Body of pancreas (tissue), 4 donors: ENCODE measurements around the gene TPRA1. TPM values are rescaled to one million over a fixed set of nuclear protein-coding genes. Genes with fewer than 3 reads are reported as not detected.

ENCODE experiments used
- ATAC-seq: fragments of 150-250 bp; one replicate; pipeline ENCODE4 v1.9.1; 2016
- DNase-seq, 4 donors: peaks; one replicate each; pipeline ENCODE4 v3.0.0-alpha.2; 2019
- H3K27ac ChIP-seq, 4 donors: fragments of 200-600 bp; sonication (generic); 1 replicate in 3 of 4; 2 replicates in 1 of 4; pipeline versions ENCODE4 v1.5.1 to v1.6.1; 2016 to 2019; ENCODE audit warnings: mild to moderate bottlenecking in 1 of 4, mixed read lengths in 1 of 4, moderate library complexity in 1 of 4
- H3K27me3 ChIP-seq, 2 donors: fragments of 200-600 bp; sonication (generic); one replicate each; pipeline ENCODE4 v1.6.0; 2016; ENCODE audit warnings: mild to moderate bottlenecking in 1 of 2
- H3K36me3 ChIP-seq, 2 donors: fragments of 200-600 bp; sonication (generic); replicated peaks in 1 of 2; 2 replicates each; pipeline ENCODE4 v1.5.1; 2016; ENCODE audit warnings: low read depth in 2 of 2; ENCODE audit not compliant: insufficient read depth in 1 of 2
- H3K4me1 ChIP-seq: fragments of 200-600 bp; sonication (generic); one replicate; pipeline ENCODE4 v1.6.0; 2016
- H3K4me3 ChIP-seq, 2 donors: fragments of 200-600 bp; sonication (generic); 1 replicate in 1 of 2; 2 replicates in 1 of 2; pipeline ENCODE4 v1.5.1; 2016 to 2019
- H3K9me3 ChIP-seq, 3 donors: fragments of 200-600 bp; sonication (generic); 1 replicate in 2 of 3; 2 replicates in 1 of 3; pipeline ENCODE4 v1.5.1; 2016
- CTCF ChIP-seq, 7 experiments: fragments of 450-650 bp in 4 of 7; fragments of 200-600 bp in 3 of 7; sonication (generic) in 3 of 7; IDR thresholded peaks; one replicate each; pipeline ENCODE4 v1.5.1; 2016 to 2019; ENCODE audit warnings: antibody characterized with exemption in 7 of 7
- POLR2A ChIP-seq, 3 donors: fragments of 450-650 bp; IDR thresholded peaks; one replicate each; pipeline ENCODE4 v1.6.1; 2016; ENCODE audit warnings: antibody characterized with exemption in 3 of 3, mild to moderate bottlenecking in 2 of 3
- WGBS, 2 donors: methylation state at CpG; one replicate each; pipeline ENCODE4 v1.1.5; 2017; 5-methylcytosine and 5-hydroxymethylcytosine counted together
- intact Hi-C: fragments of 100-400 bp; cut with DNase I; formaldehyde crosslinking; loops from one replicate; pipeline ENCODE4 v1.15.1; 2023
- total RNA-seq, 2 donors: library from RNA; depleted of rRNA; stranded (reverse); fragments of >200 nt; gene quantifications; one replicate each; pipeline ENCODE4 v1.1.0, GENCODE V29; 2016

The TPRA1 gene
- total RNA-seq, 2 donors from 2014 or later, result 31.4 to 31.6 TPM

- intact Hi-C loops, result no loop called here
- H3K27me3 ChIP-seq, result no peaks in the 10 kb centered on the region
- TF ChIP-seq POLR2A (IDR thresholded peaks at IDR 0.05), result no peak
- no peak for TF ChIP-seq CTCF (IDR thresholded peaks at IDR 0.05)
- WGBS, 2 donors, result 73 to 83% methylated on average over 5 of the region's 5 CpGs
- H3K4me3 ChIP-seq, result no peak overlapping the region
- H3K36me3 ChIP-seq, result peaks cover 0 to 2% of the 10 kb centered on the region in 2 donors
- H3K4me1 ChIP-seq, result peaks cover 3% of the 10 kb centered on the region
- no peaks in the 10 kb centered on the region for H3K9me3 ChIP-seq
- DNase-seq, result no peak
- no peak for ATAC-seq
- H3K27ac ChIP-seq, result no peak overlapping the region
Measured at GRCh38 chr3:127624063-127624462, 33.5 kb upstream of the TPRA1 start.

GRCh38 chr3:127622772-127623576 lies 32.4 kb upstream of the TPRA1 start:
- Histone ChIP-seq H3K27ac (no peak overlapping the region), H3K4me1 (no peaks in the 10 kb centered on the region), H3K27me3 (no peaks in the 10 kb centered on the region), H3K4me3 (no peak overlapping the region), H3K36me3 (peaks cover 0 to 2% of the 10 kb centered on the region in 2 donors), H3K9me3 (no peaks in the 10 kb centered on the region)
- TF ChIP-seq POLR2A (IDR thresholded peaks at IDR 0.05), result no peak
- TF ChIP-seq CTCF (IDR thresholded peaks at IDR 0.05), result no peak
- ATAC-seq (no peak), DNase-seq (no peak)
- intact Hi-C loops, result no loop called here
- WGBS, 2 donors, result 87 to 88% methylated on average over 8 of the region's 8 CpGs

DNA sequence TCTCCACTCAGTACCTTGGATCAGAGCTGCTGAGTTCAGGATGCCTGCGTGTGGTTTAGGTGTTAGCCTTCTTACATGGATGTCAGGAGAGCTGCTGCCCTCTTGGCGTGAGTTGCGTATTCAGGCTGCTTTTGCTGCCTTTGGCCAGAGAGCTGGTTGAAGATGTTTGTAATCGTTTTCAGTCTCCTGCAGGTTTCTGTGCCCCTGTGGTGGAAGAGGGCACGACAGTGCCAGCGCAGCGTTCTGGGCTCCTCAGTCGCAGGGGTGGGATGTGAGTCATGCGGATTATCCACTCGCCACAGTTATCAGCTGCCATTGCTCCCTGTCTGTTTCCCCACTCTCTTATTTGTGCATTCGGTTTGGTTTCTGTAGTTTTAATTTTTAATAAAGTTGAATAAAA lies 31.5 kb upstream of the TPRA1 start:
- intact Hi-C loops, result no loop called here

GRCh38 chr3:127620637-127621375 lies 30.3 kb upstream of the TPRA1 start:
- TF ChIP-seq CTCF (IDR thresholded peaks at IDR 0.05) (no peak), POLR2A (IDR thresholded peaks at IDR 0.05) (no peak)
- no peak overlapping the region for H3K27ac ChIP-seq
- intact Hi-C loops, result no loop called here
- H3K4me3 ChIP-seq, result no peak overlapping the region
- no peak for ATAC-seq
- H3K27me3 ChIP-seq, result no peaks in the 10 kb centered on the region
- no peaks in the 10 kb centered on the region for H3K9me3 ChIP-seq
- DNase-seq, result no peak
- WGBS, 2 donors, result 92 to 95% methylated on average over 22 to 32 of the region's 32 CpGs
- peaks cover 0 to 2% of the 10 kb centered on the region in 2 donors for H3K36me3 ChIP-seq
- no peaks in the 10 kb centered on the region for H3K4me1 ChIP-seq

More for the DNA sequence above, 31.5 kb upstream of the TPRA1 start:
- no peak for TF ChIP-seq POLR2A (IDR thresholded peaks at IDR 0.05)
- TF ChIP-seq CTCF (IDR thresholded peaks at IDR 0.05), result no peak
- Histone ChIP-seq H3K27ac (no peak overlapping the region), H3K9me3 (no peaks in the 10 kb centered on the region), H3K4me1 (no peaks in the 10 kb centered on the region), H3K36me3 (peaks cover 0 to 2% of the 10 kb centered on the region in 2 donors), H3K4me3 (no peak overlapping the region), H3K27me3 (no peaks in the 10 kb centered on the region)
- DNase-seq, result no peak
- WGBS, 2 donors, result 87 to 89% methylated on average over 8 to 11 of the region's 11 CpGs
- ATAC-seq, result no peak
